Ishikawa (cell line): ENCODE results near the gene TTLL13.

Experiments
- CEBPB ChIP-seq: IDR thresholded peaks from 2 replicates; pipeline ENCODE4 v1.6.1; 2012
- NFIC ChIP-seq: IDR thresholded peaks from 2 replicates; pipeline ENCODE4 v1.6.1; 2012
- RAD21 ChIP-seq: IDR thresholded peaks from 2 replicates; pipeline ENCODE4 v1.6.1; 2012; ENCODE audit warnings: low read depth
- REST ChIP-seq: IDR thresholded peaks from 2 replicates; pipeline ENCODE4 v1.6.1; 2012; ENCODE audit warnings: low read depth, mild to moderate bottlenecking
- TAF1 ChIP-seq: IDR thresholded peaks from 2 replicates; pipeline ENCODE4 v1.6.1; 2012; ENCODE audit warnings: low read depth, mild to moderate bottlenecking
- TCF12 ChIP-seq: IDR thresholded peaks from 2 replicates; pipeline ENCODE4 v1.6.1; 2012; ENCODE audit warnings: low read depth
- TEAD4 ChIP-seq: IDR thresholded peaks from 2 replicates; pipeline ENCODE4 v1.6.1; 2012
- USF1 ChIP-seq: IDR thresholded peaks from 2 replicates; pipeline ENCODE4 v1.6.1; 2012

GRCh38 chr15:90213818-90214204 lies 35.5 kb upstream of the TTLL13 start:
- TF ChIP-seq TCF12 = no peak
- no peak for TF ChIP-seq REST
- no peak for TF ChIP-seq RAD21
- TF ChIP-seq USF1 = no peak
- no peak for TF ChIP-seq CEBPB
- TF ChIP-seq NFIC = no peak
- no peak for TF ChIP-seq TEAD4
- TF ChIP-seq TAF1 = no peak
